Astrocyte (in vitro differentiated cells and primary cell): ENCODE results near the gene C1orf159.

Source experiments
- CTCF ChIP-seq: IDR thresholded peaks from 2 replicates; pipeline ENCODE4 v1.5.1; 2011; ENCODE audit warnings: low read depth, mild to moderate bottlenecking, inconsistent platforms, low read length, moderate library complexity; ENCODE audit not compliant: insufficient read depth
- EZH2 ChIP-seq: IDR thresholded peaks from 2 replicates; pipeline ENCODE4 v1.6.1; 2012; ENCODE audit warnings: mild to moderate bottlenecking, low read length, inconsistent platforms; ENCODE audit not compliant: insufficient read depth

GRCh38 chr1:1132956-1133750 is 17.3 kb upstream of the C1orf159 start:
- TF ChIP-seq CTCF (no peak), EZH2 (no peak)
